GM12878 (cell line): ENCODE measurements around the gene INF2. TPM values are rescaled to one million over a fixed set of nuclear protein-coding genes. Genes with fewer than 3 reads are reported as not detected.

Experiments
- E2F4 ChIP-seq: IDR thresholded peaks from 2 replicates; pipeline ENCODE4 v1.6.1; 2012; ENCODE audit warnings: low read depth, low read length, improper control_type of control experiment
- EGR1 ChIP-seq, 2 experiments: IDR thresholded peaks; 1 replicate in 1 of 2; 2 replicates in 1 of 2; pipeline ENCODE4 v1.6.1; 2011 to 2012; ENCODE audit warnings: low read depth in 2 of 2, low read length in 2 of 2, borderline replicate concordance in 1 of 2, mild to moderate bottlenecking in 1 of 2, moderate library complexity in 1 of 2
- FOXK2 ChIP-seq: fragments of 450-650 bp; IDR thresholded peaks from 2 replicates; pipeline ENCODE4 v1.6.1; 2017; ENCODE audit warnings: mild to moderate bottlenecking, moderate library complexity
- IKZF1 ChIP-seq: fragments of 450-650 bp; conservative IDR thresholded peaks from 2 replicates; pipeline ENCODE4 v1.6.1; 2017; ENCODE audit warnings: antibody characterized with exemption, mild to moderate bottlenecking
- JUNB ChIP-seq: IDR thresholded peaks from 2 replicates; pipeline ENCODE4 v1.6.1; 2016; ENCODE audit warnings: antibody characterized with exemption, mild to moderate bottlenecking
- MEF2B ChIP-seq: fragments of 450-650 bp; IDR thresholded peaks from 2 replicates; pipeline ENCODE4 v1.6.1; 2018; ENCODE audit warnings: mild to moderate bottlenecking, moderate library complexity; ENCODE audit not compliant: partially characterized antibody, poor library complexity, severe bottlenecking
- NFXL1 ChIP-seq: fragments of 450-650 bp; IDR thresholded peaks from 2 replicates; pipeline ENCODE4 v1.6.1; 2017; ENCODE audit warnings: antibody characterized with exemption, mild to moderate bottlenecking, borderline replicate concordance
- TCF7 ChIP-seq: IDR thresholded peaks from 2 replicates; pipeline ENCODE4 v1.6.1; 2014; ENCODE audit warnings: antibody characterized with exemption, borderline replicate concordance
- ZNF592 ChIP-seq: fragments of 450-650 bp; IDR thresholded peaks from 2 replicates; pipeline ENCODE4 v1.6.1; 2017; ENCODE audit warnings: mild to moderate bottlenecking, moderate library complexity
- ZNF622 ChIP-seq: fragments of 450-650 bp; IDR thresholded peaks from 2 replicates; pipeline ENCODE4 v1.6.1; 2017; ENCODE audit warnings: mild to moderate bottlenecking, inconsistent platforms
- polyA plus RNA-seq, 11 experiments: library from polyadenylated mRNA; depleted of rRNA in 4 of 11; unstranded in 6 of 11; stranded (reverse) in 5 of 11; fragments of >200 nt; fragmentation: Nextera tagmentation in 4 of 11; fragmentation: Illumina TruSeq in 1 of 11; extraction: Ambion mirVana in 4 of 11; extraction: Trizol in 1 of 11; gene quantifications; 1 replicate in 1 of 11; 2 replicates in 10 of 11; pipeline versions ENCODE4 v1.2.1 to v1.2.3, GENCODE V29; 2011 to 2016; ENCODE audit warnings: inconsistent platforms in 2 of 11, missing spikeins in 2 of 11, low read depth in 1 of 11
- total RNA-seq, 4 experiments: library from RNA; depleted of rRNA in 3 of 4; stranded (reverse); fragments of >200 nt in 3 of 4; fragmentation: Illumina TruSeq in 1 of 4; extraction: Trizol in 1 of 4; gene quantifications; 2 replicates each; pipeline versions ENCODE4 v1.2.1 to v1.2.3, GENCODE V29; 2013 to 2021

INF2 gene
- total and polyA plus RNA-seq, 10 of the 15 experiments (the other 5 are each of a cell fraction or from before 2014, with no cell fraction given), result 0.72 to 43.2 (median 8.3) TPM

- TF ChIP-seq ZNF592, result no peak
- no peak for TF ChIP-seq FOXK2
- no peak for TF ChIP-seq JUNB
- TF ChIP-seq TCF7, result no peak
- no peak for TF ChIP-seq ZNF622
- TF ChIP-seq MEF2B, result no peak
- TF ChIP-seq IKZF1, result no peak
- TF ChIP-seq NFXL1, result no peak
- no peak for TF ChIP-seq EGR1 (IDR thresholded peaks at IDR 0.05; ENCODE audit: borderline replicate concordance in 1 of 2, low read depth in 2 of 2, low read length in 2 of 2)
- no peak for TF ChIP-seq E2F4
Measured at GRCh38 chr14:104715871-104716270, 26.5 kb downstream of the INF2 start (continued).
